Dedifferentiated amniotic fluid mesenchymal stem cell (primary cell): Measurements from ENCODE around the gene APOM.

ENCODE experiments used
- DNase-seq: peaks from one replicate; pipeline ENCODE4 v3.0.0-alpha.2; 2016; ENCODE audit errors: extremely low spot score

Gene APOM

DNA sequence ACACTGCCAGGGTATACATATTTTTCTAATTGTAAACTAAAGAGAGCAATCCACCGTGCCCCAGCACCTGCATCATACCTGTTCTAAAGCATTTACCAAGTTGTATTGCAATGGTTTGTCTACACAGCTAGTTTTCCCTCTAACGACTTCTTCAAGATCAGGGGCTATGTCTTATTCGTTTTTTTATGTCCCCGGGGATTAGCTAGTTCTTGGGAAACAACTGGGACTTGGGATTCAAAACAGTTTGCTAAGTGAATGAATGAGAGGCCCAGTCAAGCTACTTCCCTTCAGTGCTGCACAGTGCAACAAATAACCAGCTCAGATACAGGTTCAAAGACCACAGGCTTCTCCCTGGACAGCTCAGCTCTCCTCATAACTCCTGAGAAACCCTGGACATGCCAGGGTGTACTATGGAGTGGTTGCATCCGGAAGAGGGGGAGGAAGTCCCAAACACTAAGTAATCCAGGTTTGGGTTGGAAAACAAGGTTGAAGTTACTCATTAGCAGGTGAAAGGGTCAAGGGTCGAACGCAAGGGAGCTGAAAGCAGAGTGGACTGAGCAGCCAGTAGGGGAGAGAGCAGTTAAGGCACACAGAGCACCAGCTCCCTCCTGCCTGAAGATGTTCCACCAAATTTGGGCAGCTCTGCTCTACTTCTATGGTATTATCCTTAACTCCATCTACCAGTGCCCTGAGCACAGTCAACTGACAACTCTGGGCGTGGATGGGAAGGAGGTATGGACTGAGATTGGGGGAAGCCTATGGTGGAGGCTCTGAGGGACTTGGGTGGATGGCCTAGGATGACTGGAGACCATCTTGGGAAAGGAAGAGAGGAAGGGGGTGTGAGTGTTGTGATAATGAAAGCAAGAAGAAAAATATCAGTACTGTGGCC, at the start of gene APOM:
APOM (plus strand) TSS at position 546 of the 889 bp plus-strand sequence; CDS start at position 619, 73 bp downstream.
- DNase-seq, result no peak

DNA sequence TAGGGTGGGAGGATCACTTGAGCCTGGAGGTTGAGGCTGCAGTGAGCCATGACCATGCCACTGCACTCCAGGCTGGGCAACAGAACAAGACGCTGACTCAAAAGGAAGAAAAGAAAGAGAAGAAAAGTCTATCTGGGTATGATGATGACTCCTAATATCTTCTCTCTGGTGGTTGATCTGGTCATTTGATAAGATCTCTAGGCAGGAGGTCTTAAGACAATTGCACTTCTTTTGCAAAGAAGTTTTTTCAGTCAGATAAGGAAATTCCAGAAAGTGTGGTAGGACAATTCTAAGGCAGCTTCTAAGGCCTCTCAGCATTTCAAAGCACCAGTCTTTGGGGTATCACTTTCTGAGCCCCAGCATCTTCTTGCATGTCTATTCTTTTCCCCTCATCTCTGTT, 48.4 kb upstream of the APOM start:
- no peak for DNase-seq

DNA sequence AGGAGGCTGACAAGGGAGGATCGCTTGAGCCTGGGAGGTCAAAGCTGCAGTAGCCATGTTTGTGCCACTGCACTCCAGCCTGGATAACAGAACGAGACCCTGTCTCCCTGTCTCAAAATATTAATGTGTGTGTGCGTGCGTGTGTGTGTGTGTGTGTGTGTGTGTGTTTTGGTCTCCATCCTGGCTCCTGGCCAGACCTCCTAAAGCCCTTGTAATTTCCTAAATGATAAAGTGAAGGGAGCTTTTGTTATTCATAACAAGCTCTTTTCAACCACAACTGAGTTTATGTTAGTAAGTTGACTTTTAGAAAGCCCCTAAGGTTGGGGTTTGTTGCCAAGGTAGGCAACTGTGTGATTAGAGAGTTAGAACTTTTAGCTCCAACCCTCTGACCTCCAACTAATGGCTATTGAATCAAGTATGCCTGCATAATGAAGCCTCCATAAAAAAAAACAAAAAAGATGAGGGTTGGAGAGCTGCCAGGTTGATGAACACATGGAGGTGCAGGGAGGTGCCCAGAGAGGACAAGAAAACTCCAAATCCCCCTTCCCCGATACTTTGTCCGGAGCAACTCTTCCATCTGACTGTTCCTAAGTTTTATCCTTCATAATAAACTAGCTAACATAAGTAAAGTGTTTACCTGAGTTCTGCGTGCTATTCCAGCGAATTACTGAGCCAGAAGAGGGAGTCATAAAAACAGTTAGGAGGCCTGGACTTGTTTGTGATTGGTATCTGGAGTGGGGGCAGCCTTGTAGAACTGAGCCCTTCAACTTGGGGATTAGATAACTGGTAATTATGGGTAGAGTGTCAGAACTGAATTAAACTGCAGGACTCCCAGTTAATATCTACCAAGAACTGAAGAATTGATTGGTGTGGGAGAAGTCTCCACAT, 45.9 kb upstream of the APOM start:
- DNase-seq, result no peak

DNA sequence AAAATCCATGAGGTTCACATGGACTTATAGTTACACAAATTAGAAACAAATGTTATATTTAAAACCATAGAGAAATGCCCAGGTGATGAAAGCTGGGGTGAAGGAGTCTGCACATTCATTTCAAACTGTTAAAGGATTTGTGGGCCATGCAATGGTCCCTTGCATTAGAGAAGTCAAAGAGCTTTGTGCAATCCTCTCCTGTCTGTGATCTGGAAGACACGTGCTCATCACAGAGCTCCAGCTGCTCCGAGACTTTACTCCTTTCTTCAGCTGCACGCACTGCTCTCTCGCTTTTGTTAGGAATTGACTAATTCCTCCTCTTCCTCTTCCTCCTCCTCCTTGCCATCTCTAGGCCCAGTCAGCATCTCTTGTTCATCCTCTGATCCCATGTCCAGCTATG, 44.7 kb upstream of the APOM start:
- DNase-seq, result no peak

DNA sequence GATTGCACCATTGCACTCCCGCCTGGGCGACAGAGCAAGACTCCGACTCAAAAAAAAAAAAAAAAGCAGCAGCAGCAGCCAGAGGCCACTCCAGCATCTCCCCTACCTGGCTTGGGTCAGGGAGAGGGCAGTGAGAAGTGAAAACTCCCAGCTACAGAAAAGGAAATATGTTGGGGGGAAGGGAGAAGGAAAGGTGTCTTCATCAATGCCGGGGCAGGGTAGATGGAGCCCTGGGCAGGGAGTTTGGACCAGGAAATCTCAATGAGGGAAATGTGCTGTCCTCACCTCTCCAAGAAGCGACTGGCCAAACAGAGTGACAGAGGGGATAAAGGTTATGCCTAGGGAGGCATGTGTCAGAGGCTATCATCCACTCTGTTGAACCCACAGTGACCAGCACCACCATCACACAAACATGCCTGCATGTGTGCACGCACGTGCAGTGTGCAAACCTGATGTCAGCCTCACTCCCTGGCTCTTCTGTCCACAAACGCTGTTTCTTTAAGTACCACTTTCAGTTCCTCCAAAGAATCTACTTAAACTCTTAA, 41.5 kb upstream of the APOM start:
- no peak for DNase-seq

DNA sequence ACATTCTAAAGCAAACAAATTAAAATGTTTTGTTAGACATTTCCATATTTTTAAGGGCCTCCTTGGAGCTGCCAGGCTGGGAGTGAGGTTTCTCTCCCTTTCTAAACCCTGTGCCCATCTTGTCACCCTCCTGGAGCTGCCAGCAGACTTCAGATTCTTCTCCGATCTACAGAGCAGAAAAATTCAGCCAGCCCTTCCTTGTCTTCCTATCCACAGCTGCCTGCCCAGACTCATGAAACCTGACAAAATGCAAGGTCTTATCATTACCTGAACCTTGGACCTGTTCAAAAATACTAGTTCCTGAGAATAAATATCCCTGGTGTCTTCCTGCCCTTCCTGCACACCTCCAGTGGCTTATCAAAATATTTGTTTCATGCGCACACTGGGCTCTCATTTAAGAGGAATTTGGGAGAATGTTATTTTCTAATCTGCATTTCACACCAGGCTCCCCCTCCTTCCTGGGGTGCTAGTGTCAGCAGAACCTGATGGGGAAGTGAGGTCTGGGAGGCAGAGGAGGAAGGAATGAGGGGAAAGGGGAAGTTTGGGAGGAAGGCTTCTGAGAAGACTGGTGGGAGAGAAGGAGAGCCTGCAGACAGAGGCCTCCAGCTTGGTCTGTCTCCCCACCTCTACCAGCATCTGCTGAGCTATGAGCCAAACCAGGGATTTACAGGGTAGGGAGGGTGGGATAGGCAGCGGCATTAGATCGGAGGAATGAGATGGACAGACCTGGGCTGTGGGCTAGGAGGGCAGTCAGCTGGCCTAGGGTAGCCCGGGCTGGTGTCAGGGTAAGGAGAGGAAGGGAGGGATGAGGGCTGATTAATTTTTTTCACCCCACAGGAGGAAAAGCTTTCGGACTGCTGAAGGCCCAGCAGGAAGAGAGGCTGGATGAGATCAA, 40.8 kb upstream of the APOM start, which contains the start of gene AIF1:
AIF1 (plus strand) TSS at position 551 of the 895 bp plus-strand sequence; CDS start at position 647, 96 bp downstream.
- DNase-seq, result no peak

DNA sequence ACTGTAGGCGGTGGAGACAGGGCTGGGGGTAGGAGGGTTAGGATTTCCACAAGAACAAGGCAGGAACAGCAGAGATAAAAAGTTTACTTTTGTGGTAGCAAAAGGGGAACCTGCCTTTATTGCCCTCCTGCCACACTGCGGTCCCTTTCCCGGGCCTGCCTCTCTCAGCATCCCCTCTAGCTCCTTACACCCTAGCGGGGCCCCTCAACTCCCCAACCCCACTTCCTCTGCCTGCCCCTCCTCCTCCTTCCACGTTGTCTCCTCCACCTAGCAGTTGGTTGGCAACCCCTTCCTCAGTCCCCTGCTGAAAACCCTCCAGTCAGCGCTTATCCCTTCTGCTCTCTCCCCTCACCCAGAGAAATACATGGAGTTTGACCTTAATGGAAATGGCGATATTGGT, 39.9 kb upstream of the APOM start:
- no peak for DNase-seq

DNA sequence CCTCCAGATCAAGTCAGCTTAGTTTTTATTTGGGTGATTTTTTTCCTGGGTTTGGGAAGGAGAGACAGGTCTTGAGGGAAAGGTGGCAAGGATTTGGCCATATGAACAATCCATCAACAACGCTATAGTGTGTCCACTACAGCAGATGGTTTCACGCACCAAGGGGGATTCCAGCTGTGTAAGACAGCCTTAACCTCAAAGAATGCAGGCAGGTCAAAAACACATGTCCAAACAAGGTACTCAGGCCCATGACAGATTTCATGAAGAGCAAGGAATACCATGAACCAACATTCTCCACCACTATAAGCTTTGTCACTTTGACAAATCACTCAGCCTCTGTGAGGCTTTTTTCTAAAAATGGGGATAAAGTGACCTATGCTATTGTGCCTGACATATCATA, 38.7 kb upstream of the APOM start:
- no peak for DNase-seq

DNA sequence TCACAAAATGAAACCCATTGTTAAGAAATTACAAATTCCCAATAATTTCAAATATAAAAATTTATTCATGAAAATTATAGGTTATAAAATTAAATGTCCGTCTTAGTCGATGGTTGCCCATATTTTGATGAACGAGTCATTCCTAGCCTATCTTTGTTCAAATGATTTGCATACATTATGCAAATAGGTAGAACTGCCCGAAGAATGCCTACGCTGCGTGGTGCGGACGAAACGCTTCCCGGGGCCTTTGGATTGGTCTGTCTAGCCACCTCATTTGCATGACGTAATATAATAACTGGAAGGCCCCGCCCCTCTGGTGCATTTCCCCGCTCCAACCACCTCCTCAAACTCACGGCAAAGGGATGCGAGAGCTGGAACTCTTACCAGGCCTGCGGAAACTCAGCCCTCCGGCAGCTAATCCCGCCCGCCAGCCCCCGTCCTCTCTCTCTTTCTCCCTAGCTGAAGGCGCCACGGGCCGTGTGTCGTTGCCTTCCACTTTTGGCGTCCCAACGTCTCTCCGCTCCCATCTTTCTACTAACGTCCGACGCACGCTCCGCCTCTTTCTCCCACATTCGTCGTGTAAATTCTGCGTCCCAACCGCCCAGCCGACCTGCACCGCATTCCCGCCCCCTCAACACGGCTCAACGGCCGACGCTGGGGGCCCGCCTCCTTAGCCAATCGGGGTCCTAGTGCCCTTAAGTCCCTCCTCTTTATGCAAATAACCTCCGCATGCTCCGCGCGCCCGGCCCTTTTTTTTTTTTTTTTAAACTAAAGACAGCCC, 35.7 kb upstream of the APOM start:
- peak; percentile 99 for DNase-seq

DNA sequence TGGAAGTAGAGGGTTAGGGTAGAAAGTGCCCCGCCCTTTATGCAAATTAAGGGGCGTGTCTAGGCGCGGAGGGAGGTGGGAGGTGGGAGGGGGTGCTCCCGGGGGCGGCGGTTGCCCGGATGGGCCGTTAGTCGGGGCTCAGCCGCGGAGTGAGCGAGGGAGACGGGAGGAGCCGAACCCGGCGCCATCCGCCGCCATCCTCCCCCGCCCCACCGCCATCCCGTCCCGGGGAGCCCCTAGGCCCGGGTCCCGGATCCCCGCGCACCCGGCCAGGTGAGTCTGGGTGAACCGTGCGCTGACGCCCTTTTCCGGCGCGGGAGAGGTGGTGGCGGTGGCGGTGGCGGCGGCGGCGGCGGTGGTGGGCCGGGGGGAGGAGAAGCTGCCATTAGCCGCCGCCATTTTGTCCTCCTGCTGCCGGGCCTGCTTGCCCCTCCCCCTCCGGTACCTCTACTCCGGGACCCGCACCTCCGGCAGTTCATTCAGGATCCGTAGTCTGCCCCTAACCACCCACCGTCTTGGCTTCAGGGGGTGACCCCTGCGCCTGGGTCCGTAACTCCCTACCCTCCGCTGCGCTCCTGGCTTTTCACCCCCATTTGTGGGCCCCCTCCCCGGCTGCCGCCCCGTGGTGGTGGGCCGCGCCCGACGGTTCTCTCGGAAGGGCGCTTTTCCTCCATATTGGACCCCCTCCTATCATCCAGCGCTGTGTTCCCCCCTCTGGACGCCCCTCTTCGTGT, 34.9 kb upstream of the APOM start, which contains the start of gene PRRC2A:
PRRC2A (plus strand) TSS at position 130 of the 734 bp plus-strand sequence. CDS start 2,075 bp downstream, outside the sequence.
- peak; percentile 20 for DNase-seq

DNA sequence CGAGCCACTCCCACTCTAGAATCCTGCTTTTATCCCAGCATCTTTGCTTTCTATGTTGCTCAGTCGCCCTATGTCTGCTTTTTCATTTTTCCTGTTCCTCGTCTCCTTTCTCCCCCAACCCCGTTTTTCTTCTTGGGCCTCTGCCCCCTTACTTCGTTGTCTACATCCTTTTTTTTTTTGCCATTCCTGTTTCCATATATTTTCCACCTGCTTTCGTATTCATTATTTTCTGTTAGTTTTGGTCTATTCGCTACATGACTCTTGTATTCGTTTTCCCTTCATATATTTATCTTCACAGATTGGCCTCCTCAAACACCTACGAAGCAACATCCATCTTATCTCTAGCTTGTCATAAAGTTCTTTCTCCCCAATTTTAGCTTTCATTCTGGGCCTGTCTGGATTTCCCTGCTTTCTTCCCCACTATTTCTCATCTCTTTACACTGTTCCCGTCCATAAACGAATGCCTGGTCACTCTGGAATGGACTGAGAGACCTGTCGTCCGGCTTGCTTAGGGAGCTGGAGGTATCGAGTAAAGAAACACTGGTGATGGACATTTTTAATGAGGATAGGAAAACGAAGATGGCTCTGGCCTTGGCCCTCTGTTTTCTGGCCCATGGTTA, 34.3 kb upstream of the APOM start:
- no peak for DNase-seq

DNA sequence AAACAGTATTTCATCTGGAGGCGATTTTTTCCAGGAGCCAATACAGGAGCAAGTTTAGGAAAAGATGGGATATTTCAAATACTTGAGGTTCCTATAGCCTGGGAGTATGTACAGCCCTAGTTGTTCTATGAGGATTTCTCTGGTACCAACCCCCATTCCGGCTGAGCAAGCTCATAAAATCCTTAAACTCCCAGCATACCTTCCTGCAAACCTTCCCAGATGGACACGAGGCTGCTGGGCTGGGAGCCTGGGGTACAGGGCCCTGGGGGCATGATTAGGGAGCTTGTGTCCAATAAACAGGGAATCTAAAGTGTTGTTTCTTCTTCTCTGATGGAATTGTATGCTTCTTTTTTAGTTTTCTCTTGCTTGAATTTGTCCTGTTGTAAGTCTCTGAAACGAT, 33.7 kb upstream of the APOM start:
- DNase-seq, result no peak

DNA sequence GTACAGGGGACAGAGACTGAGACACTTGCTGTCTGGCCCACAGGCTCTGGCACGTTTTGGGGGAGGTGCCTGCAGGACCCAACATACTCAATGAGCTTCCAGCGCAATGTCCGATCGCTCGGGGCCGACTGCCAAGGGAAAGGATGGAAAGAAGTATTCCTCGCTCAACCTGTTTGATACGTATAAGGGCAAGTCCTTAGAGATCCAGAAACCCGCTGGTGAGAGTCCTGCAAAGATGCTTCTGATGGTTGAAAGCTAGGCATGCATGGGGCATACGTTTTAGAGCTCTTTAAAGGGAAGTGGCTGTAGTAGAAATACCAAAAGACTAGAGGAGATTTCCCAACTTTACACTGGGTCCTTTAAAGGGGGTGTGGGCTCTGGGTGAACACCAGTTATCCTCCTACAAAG, 33.0 kb upstream of the APOM start:
- DNase-seq, result no peak

DNA sequence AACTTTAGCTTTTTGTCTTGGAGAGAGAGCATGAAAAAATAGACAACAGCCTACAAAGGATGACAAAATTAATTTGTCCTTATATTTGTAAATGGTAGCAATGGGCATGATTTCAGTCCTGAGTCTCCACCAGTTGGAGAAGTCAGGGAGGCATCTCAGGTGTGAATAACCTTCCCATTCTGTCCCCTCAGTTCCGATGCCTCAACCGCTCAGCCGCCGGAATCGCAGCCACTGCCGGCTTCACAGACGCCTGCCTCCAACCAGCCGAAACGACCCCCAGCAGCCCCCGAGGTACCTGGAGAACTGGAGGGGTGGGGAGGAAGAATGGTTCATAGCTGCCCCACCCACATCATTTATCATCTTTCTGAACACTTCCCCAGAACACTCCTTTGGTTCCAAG, 31.6 kb upstream of the APOM start:
- no peak for DNase-seq

DNA sequence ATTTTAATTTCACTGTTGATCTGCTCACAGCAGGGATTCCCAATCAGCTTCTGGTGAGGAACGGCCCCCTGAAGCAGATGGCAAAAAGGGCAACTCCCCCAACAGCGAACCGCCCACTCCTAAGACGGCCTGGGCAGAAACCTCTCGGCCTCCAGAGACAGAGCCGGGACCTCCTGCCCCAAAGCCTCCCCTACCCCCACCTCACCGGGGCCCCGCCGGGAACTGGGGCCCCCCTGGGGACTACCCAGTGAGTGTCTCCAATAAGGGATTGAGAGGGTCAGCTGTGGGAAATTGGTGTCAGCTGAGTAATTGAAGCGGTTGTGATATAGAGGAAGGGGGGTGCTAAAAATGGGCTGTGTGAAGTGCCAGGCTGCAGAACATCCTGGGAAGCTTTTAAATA, 28.7 kb upstream of the APOM start:
- DNase-seq, result no peak

DNA sequence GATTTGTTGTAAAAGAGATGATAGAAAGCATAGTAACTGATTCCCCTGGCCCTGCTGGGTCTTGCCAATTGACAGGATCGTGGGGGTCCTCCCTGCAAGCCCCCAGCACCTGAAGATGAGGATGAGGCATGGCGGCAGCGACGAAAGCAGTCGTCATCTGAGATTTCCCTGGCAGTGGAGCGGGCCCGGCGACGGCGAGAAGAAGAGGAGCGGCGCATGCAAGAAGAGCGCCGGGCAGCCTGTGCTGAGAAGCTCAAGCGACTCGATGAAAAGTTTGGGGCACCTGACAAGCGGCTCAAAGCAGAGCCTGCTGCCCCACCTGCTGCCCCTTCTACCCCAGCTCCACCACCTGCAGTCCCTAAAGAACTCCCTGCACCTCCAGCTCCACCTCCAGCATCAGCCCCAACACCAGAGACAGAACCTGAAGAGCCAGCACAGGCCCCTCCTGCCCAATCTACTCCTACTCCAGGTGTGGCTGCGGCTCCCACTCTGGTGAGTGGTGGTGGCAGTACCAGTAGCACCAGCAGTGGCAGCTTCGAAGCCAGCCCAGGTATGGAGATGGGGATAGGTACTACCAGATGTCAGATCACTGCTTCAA, 27.9 kb upstream of the APOM start:
- DNase-seq, result no peak

DNA sequence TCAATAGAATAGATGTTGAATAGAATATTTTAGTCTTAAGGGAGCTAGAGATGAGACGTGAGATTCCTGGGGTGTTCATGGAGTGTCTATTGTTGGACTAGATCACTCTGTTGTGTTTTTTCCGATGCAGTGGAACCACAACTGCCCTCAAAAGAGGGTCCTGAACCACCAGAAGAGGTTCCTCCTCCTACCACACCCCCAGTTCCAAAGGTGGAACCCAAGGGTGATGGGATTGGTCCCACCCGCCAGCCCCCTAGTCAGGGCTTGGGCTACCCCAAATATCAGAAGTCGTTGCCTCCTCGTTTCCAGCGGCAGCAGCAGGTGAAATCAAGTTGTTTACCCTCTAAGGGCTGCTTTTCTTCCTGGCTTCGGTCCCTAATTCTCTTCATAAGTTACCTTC, 26.7 kb upstream of the APOM start:
- no peak for DNase-seq

DNA sequence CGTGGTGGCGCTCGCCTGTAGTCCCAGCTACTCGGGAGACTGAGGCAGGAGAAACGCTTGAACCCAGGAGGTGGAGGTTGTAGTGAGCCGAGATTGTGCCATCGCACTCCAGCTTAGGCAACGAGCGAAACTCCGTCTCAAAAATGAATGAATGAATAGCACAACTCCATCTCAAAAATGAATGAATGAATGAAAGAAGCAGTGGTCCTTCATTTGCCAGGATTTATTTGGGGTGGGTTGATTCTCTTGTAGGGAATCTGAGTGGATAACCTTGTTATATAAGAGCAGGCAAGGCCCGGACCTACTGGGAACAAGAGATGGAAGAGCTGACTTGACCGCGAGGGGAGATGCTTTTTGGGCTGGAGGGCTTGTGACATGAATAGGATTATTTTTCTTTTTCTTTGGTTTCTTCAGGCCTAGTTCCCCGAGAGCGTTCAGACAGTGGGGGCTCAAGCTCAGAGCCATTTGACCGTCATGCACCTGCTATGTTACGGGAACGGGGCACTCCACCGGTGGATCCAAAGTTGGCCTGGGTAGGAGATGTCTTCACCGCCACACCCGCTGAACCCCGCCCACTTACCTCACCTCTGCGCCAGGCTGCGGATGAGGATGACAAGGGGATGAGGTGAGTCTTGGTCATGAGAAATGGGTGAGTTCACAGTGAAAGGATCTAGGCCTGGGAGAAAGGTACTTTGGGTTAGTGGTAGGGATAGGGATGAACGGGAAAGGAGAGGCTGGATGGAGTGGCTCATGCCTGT, 25.3 kb upstream of the APOM start:
- DNase-seq, result no peak
